T-helper 1 cell treated with Interleukin-12 subunit alpha and Interleukin-12 subunit beta and Interleukin-4 antibody, amounts not matched to agents 30 μg/mL and 1 μg/mL, for 36 hours (primary cell): ENCODE measurements around the gene BMP7.

ENCODE experiments used
- H3K27ac Mint-ChIP-seq: one replicate; pipeline ENCODE4 v1.8.0; 2021; ENCODE audit warnings: mild to moderate bottlenecking, mixed read lengths
- H3K27me3 Mint-ChIP-seq: one replicate; pipeline ENCODE4 v1.8.0; 2021; ENCODE audit warnings: low read depth, mixed read lengths
- H3K36me3 Mint-ChIP-seq: one replicate; pipeline ENCODE4 v1.8.0; 2021; ENCODE audit warnings: low read depth, mixed read lengths
- H3K4me1 Mint-ChIP-seq: one replicate; pipeline ENCODE4 v1.8.0; 2021; ENCODE audit warnings: low read depth, mixed read lengths
- H3K4me3 Mint-ChIP-seq: one replicate; pipeline ENCODE4 v1.8.0; 2021; ENCODE audit warnings: mild to moderate bottlenecking, moderate library complexity, mixed read lengths
- H3K9me3 Mint-ChIP-seq: one replicate; pipeline ENCODE4 v1.8.0; 2021; ENCODE audit warnings: mixed read lengths

The BMP7 gene

DNA sequence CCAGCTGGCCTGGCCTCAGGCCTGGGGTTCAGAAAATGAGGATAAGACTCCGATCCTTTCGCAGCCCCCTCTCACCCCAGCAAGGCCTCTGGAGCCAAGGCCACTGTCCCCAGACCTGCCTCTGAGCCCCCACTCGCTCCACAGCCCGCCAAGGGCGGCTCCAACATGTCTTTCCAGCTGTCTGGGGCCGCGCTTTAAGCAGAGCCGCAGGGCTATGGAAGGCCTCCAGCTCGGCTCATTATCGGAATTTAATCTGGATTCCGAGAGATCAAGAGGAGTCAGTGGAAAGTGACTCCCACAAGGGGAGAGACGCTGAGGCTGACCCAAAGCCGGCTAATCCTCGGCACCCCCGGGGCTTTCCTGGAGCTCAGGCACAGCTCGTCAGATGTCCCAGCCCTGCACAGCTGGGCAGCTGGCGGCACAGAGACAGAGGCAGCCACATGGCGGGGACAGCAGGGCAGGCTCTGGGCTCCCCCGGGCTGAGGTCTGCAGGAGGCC lies 41.8 kb downstream of the BMP7 start:
- H3K9me3 Mint-ChIP-seq = no peaks in the 10 kb centered on the region
- no peak overlapping the region for H3K27ac Mint-ChIP-seq
- H3K36me3 Mint-ChIP-seq = no peaks in the 10 kb centered on the region
- H3K4me1 Mint-ChIP-seq = no peaks in the 10 kb centered on the region
- no peak overlapping the region for H3K4me3 Mint-ChIP-seq
- no peaks in the 10 kb centered on the region for H3K27me3 Mint-ChIP-seq

DNA sequence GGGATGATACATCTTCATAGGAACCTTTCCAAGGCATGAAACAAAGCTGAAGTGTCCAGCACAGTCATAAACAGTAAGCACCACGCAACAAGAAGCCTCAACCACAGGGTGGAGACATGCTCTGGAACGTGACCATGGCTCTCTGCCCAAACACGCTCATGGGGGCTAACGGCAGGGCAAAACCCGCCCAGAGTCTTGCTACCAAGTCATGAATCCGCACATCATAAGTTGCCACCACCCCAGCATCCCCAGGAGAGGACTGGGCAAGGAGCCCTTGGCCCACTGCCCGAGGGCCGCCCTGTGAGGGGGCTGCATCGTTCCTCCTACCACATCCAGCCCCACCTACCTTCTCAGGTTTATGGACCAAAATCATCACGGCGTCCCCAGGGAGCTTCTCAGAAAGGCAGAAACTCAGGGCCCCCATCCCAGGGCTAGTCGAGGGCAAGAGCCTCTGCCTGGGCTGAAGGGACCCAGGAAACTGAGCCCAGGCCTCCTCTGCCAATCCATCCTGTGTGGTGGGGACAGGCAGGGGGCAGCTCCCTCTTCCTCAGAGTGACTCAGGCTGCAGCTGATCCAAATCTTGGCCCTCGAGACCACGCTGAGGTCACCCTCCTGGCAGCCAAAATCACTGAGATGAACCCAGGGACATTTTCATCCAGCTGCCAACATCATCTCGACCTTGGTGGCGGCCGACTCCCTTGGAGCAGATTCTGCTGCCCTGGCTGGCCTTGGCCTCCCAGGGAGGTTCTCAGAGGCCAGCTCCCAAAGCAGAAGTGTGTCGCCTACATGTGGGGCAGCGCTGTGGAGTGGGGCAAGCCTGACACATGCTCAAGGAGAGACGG lies 42.6 kb downstream of the BMP7 start:
- no peaks in the 10 kb centered on the region for H3K36me3 Mint-ChIP-seq
- no peaks in the 10 kb centered on the region for H3K27me3 Mint-ChIP-seq
- H3K27ac Mint-ChIP-seq = no peak overlapping the region
- H3K4me1 Mint-ChIP-seq = no peaks in the 10 kb centered on the region
- no peaks in the 10 kb centered on the region for H3K9me3 Mint-ChIP-seq
- no peak overlapping the region for H3K4me3 Mint-ChIP-seq

DNA sequence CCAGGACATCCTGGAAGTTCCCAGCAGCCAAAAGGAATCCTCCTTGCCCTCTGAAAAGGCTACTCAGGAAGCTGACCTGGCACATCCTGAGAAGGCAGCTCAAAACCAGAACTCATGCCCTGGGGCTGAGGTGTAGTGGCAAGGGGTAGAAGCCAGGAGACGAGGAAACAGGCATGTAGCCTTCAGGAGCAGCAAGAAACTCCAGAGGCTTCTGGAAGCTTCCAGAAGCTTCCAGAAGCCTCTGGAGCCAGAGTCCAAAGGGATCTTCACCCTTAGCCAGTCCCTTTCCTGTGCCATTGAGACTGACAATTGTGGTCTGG lies 43.9 kb downstream of the BMP7 start:
- no peak overlapping the region for H3K27ac Mint-ChIP-seq
- no peaks in the 10 kb centered on the region for H3K9me3 Mint-ChIP-seq
- no peaks in the 10 kb centered on the region for H3K36me3 Mint-ChIP-seq
- H3K27me3 Mint-ChIP-seq = no peaks in the 10 kb centered on the region
- no peaks in the 10 kb centered on the region for H3K4me1 Mint-ChIP-seq
- no peak overlapping the region for H3K4me3 Mint-ChIP-seq

DNA sequence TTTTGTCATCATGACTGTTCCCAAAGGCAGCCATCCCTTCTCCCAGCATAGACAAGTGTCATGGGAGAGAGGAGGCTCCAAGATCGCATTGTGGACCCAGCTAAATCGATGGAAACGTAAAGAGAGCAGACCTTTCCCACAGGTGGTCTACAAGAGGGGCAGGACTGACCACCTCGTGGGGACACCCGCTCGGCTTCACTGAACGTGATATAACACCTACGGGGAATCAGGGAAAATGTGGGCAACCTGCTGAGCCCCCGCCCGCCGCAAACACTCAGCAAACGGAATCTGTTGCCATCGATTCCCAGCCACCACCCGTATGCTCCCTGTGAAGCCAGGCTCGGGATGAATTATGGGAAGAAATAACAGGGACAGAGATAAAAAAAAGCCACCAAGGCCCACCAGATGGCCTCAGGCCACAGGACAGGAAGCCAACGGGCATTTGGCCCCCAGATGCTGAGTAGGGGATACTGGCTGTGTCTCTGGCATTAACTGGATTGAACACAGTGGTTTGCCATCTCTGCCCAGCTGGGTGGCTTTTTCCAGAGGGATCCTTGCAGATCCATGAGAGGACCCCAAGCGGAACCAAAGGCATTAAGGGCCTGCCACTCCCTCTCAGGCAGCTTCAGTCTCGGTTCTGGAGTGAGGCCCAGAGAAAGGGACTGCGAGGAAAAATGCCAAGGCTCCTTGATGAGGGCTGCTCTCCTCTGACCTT lies 44.4 kb downstream of the BMP7 start:
- no peaks in the 10 kb centered on the region for H3K36me3 Mint-ChIP-seq
- H3K4me1 Mint-ChIP-seq = no peaks in the 10 kb centered on the region
- H3K27ac Mint-ChIP-seq = no peak overlapping the region
- no peaks in the 10 kb centered on the region for H3K27me3 Mint-ChIP-seq
- H3K9me3 Mint-ChIP-seq = no peaks in the 10 kb centered on the region
- H3K4me3 Mint-ChIP-seq = no peak overlapping the region

DNA sequence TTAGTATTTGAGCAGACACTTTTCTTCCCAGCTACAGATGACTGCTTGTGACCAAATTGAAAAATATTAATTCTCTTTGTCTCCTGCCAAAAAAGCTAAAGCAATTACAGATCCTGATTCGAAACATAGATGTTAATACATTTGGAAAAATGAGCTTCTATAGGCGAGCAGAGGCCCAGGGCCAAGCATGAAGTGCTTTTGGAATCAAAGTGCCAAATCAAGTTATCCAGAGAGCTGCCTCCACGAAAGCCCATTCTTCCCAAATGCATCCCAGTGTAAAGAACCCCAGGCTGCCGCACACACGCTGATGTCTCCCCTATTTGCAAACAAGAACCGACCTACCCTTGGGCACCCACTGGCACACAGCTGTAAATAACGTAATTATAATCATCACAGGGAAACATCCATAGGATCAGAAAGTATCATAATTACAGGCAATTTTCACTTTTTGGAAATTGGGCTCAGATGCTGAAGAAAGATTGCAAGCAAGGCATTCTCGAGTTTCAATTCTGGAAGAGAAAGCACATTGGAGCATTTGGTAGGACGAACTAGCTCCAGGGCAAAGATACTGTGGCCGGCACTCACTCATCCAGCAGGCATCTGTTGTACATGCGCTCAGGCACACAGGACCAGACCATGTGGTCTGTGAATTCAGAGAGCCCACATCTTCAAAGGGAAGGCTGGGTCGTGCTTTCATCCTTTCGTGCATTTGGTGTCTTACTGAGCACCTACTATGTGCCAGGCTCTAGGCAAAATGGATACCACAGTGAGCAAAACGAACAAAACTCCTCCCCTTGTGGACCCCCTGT lies 45.9 kb downstream of the BMP7 start:
- no peaks in the 10 kb centered on the region for H3K27me3 Mint-ChIP-seq
- H3K4me1 Mint-ChIP-seq = no peaks in the 10 kb centered on the region
- no peaks in the 10 kb centered on the region for H3K36me3 Mint-ChIP-seq
- no peak overlapping the region for H3K27ac Mint-ChIP-seq
- H3K4me3 Mint-ChIP-seq = no peak overlapping the region
- H3K9me3 Mint-ChIP-seq = no peaks in the 10 kb centered on the region

DNA sequence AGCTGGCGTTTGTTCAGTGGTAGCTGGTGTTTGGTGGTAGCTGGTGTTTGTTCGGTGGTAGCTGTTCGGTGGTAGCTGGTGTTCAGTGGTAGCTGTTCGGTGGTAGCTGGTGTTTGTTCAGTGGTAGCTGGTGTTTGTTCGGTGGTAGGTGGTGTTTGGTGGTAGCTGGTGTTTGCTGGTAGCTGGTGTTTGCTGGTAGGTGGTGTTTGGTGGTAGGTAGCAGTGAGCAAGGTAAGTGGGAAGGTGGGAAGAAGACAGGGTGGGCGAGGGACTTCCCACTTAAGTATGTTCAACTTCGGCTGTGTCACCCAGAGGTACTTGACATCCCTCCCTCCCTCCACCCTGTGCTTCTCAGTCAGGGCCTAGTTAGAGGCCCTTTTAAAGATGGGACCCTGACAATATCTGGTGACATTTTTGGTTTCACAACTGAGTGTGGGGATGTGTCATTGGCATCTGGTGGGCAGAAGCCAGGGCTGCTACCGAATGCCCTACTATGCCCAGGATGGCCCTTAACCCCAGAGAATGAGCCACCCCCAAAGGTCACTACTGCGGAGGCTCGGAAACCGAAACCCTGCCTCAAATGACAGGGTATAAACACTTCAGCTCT lies 47.3 kb downstream of the BMP7 start:
- no peak overlapping the region for H3K27ac Mint-ChIP-seq
- H3K9me3 Mint-ChIP-seq = no peaks in the 10 kb centered on the region
- no peaks in the 10 kb centered on the region for H3K4me1 Mint-ChIP-seq
- no peaks in the 10 kb centered on the region for H3K27me3 Mint-ChIP-seq
- no peak overlapping the region for H3K4me3 Mint-ChIP-seq
- H3K36me3 Mint-ChIP-seq = no peaks in the 10 kb centered on the region

DNA sequence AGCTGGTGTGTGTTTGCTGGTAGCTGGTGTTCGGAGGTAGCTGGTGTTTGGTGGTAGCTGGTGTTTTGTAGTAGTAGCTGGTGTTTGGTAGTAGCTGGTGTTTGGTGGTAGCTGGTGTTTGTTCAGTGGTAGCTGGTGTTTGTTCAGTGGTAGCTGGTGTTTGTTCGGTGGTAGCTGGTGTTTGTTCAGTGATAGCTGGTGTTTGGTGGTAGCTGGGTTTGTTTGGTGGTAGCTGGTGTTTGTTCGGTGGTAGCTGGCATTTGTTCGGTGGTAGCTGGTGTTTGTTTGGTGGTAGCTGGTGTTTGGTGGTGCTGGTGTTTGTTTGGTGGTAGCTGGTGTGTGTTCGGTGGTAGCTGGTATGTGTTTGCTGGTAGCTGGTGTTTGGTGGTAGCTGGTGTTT lies 48.0 kb downstream of the BMP7 start:
- H3K9me3 Mint-ChIP-seq = no peaks in the 10 kb centered on the region
- H3K4me3 Mint-ChIP-seq = no peak overlapping the region
- H3K27me3 Mint-ChIP-seq = peaks cover 4% of the 10 kb centered on the region
- no peaks in the 10 kb centered on the region for H3K4me1 Mint-ChIP-seq
- H3K36me3 Mint-ChIP-seq = no peaks in the 10 kb centered on the region
- no peak overlapping the region for H3K27ac Mint-ChIP-seq

DNA sequence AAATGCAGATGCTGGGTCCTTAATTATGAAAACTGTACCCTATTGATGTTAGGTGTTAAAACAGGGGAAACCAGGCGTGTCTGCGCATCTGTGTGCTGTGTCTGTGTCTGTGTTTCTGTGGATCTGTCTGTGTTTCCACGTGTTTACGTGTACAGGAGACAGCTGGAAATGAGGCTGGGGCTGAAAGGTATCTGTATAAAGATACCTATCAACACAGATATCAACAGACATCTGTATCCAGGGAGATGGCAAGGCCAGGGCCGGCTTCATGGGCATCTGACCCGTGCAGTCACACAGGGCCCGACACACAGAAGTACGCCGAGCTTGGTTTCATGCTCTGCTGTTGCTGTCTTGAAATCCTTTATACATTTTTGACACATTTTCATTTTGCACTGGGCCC lies 48.6 kb downstream of the BMP7 start:
- no peaks in the 10 kb centered on the region for H3K9me3 Mint-ChIP-seq
- H3K27me3 Mint-ChIP-seq = peaks cover 4% of the 10 kb centered on the region
- no peaks in the 10 kb centered on the region for H3K36me3 Mint-ChIP-seq
- no peaks in the 10 kb centered on the region for H3K4me1 Mint-ChIP-seq
- no peak overlapping the region for H3K4me3 Mint-ChIP-seq
- no peak overlapping the region for H3K27ac Mint-ChIP-seq

DNA sequence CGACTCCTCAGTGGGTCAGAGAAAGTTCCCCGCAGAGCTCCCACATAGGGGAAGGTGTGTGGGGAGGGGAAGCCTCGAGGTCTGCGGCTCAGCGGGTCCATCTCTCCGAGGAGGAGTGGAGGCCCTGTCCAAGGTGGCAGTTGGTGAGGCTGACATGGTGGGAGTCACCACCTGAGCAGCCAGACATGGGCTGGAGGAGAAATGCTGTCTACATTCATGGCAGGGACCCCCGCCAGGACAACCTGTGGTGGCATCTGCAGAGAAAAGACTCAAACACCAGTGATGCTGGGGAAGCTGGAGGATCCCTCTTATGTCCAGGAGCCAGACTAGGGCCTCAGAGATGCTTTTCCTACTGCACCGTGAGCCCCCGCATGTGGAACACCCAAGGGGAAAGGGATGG lies 49.8 kb downstream of the BMP7 start:
- H3K4me1 Mint-ChIP-seq = no peaks in the 10 kb centered on the region
- no peaks in the 10 kb centered on the region for H3K9me3 Mint-ChIP-seq
- no peak overlapping the region for H3K4me3 Mint-ChIP-seq
- no peak overlapping the region for H3K27ac Mint-ChIP-seq
- peaks cover 8% of the 10 kb centered on the region for H3K27me3 Mint-ChIP-seq
- H3K36me3 Mint-ChIP-seq = no peaks in the 10 kb centered on the region

DNA sequence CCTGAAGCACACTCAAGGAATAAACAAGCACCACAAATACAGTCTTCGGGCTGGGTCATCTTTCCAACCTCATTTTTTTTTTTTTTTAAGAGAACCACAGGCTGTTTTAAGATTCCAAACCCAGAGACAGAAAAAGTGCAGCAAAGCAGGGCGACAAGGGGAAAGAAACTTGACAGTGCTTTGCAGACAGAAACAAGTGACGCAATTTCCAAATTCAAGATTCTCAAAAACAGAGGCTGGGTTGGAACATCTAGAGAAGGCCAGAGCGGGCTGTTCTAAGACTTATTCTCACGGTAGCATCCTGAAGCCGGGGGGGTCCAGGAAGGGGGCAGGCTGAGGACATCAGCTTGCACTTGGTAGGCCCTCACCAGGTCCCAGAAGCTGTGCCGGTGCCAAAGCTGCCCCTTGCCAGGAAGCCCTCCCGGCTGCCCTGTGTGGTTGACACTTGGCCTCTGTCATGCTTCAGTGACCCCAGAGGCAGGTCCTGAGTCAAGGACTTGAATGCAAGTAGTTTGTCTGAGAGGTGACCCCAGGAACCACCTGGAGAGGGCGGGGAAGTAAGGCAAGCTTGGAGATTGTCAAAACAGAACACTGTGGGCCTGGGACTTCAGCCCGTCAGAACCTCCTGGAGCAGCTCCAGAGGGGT lies 50.5 kb downstream of the BMP7 start:
- H3K9me3 Mint-ChIP-seq = no peaks in the 10 kb centered on the region
- H3K27me3 Mint-ChIP-seq = peaks cover 8% of the 10 kb centered on the region
- H3K36me3 Mint-ChIP-seq = no peaks in the 10 kb centered on the region
- H3K4me1 Mint-ChIP-seq = no peaks in the 10 kb centered on the region
- H3K27ac Mint-ChIP-seq = no peak overlapping the region
- no peak overlapping the region for H3K4me3 Mint-ChIP-seq

DNA sequence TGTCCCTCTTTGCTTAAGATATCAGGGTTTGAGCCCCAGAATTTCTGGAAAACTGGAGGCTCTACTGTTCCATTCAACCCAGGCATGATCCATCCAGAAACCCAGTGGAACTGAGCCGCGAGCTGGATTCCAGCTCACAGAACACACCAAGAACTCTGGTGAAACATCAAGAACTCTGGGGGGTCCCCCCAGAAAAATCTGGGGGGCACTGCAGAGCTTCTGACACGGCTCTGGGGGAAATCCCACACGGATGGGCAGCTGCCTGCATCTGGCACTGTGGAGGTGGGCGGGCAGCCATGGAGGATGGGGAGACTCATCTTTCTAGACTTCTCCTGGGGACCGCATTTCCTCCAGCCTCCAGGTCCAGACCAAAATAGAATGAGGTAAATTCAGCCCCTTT lies 51.0 kb downstream of the BMP7 start:
- Mint-ChIP-seq H3K27ac (no peak overlapping the region), H3K9me3 (no peaks in the 10 kb centered on the region), H3K36me3 (no peaks in the 10 kb centered on the region), H3K27me3 (peaks cover 8% of the 10 kb centered on the region), H3K4me3 (no peak overlapping the region), H3K4me1 (no peaks in the 10 kb centered on the region)

DNA sequence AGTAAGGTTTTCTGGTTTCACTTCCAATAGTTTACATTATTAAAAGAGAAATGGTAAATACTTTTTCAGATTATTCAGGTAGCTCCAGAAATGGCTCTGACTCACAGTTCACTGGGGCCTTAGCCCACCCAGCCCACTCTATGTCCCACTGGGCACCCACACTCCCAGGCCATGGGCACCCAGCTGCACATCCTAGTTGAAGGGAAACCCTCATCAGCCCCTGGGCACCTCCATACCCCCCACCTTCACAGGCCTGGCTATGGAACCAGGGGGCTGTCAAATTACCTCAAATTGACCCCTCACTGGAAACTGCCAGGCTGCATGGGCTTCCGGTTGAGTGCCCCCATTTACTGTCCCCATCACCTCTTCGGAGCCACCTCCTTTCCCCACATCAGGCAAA lies 51.5 kb downstream of the BMP7 start:
- Mint-ChIP-seq H3K27me3 (peaks cover 8% of the 10 kb centered on the region), H3K9me3 (no peaks in the 10 kb centered on the region), H3K36me3 (no peaks in the 10 kb centered on the region), H3K4me1 (no peaks in the 10 kb centered on the region), H3K4me3 (no peak overlapping the region), H3K27ac (no peak overlapping the region)

DNA sequence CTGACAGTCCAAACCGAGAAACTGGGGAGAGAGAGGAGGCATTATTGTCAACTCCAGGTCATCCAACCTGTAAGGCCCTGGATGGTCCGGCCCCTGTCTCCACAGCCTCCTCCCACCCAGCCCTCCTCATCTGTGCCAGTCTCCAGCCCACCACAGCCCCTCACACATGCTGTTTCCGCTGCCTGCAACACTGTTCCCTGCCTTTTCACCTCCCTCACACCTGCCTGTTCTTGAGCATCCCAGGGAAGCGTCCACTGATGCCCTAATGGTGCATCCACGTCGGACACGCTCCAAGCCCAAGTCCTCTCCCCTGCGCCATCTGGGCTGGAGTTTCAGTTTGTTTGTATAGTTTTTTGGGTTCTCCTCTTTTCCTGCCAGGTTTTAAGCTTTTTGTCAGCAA lies 52.0 kb downstream of the BMP7 start:
- no peak overlapping the region for H3K27ac Mint-ChIP-seq
- no peak overlapping the region for H3K4me3 Mint-ChIP-seq
- no peaks in the 10 kb centered on the region for H3K9me3 Mint-ChIP-seq
- no peaks in the 10 kb centered on the region for H3K4me1 Mint-ChIP-seq
- H3K27me3 Mint-ChIP-seq = peaks cover 8% of the 10 kb centered on the region
- H3K36me3 Mint-ChIP-seq = no peaks in the 10 kb centered on the region

DNA sequence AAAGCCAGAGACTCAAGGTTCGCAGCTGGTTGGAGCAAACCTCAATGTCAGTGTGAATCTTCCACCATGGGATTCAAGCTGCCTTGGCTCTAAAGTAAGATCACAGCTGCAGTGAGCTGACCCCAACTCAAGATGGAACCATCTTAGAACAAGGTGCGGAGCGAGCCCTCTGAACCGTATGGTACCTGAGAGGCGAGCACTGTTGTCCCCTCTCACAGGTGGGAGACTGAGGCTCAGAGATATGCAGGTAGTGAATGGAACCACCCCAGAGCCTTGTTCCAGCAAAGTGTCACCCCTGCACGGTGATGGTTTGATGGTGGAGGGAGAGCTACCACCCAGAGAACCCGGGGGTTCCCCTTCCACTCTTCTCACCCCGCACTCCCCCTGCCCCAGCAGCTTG lies 52.5 kb downstream of the BMP7 start:
- Mint-ChIP-seq H3K4me1 (no peaks in the 10 kb centered on the region), H3K9me3 (no peaks in the 10 kb centered on the region), H3K27me3 (peaks cover 8% of the 10 kb centered on the region), H3K27ac (no peak overlapping the region), H3K4me3 (no peak overlapping the region), H3K36me3 (no peaks in the 10 kb centered on the region)
